ENCODE measurements around the gene TSPEAR.

Gene TSPEAR

DNA sequence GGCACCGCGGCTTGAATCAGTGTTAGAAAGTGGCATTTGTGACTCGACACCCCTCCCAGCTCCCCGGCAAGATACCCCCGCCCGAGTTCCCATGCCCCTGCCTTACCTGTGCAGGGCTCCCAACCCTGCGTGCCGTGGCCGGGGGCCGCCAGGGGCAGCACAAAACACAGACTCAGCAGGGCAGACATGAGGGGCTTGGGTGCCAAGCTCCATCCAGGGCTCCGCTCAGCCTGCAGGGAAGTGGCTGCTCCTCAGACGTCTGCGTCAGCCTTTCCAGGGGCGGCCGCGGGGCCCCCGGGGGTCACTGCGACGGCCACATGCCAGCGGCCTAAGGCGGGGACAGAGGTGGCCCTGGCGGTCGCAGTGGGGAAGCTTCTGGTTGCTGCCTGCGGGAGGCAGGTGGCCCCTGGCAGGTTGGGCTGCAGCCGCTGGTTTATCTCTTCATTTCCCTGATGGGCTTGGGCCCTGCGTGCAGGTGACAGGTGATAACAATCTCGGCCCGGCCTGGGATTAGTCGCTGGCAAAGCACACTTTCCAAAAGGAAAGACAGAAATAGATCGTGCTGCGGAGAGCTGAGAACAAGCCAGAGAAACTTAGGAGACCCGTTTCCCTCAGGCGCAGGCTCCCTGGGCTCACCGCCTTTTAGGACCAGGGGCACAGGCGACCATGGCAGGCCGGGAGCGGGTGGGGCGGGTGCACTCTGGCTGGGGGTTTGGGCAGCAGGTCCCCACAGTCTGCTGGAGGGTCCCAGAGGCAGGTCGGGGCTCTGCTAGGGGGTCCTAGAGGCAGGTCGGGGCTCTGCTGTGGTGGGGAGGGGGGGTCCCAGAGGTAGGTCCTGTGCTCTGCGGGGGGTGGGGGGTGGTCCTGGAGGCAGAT, at the start of gene TSPEAR:
Gene TSPEAR, minus strand, starts transcription at position 246 of the 876 bp plus-strand sequence. Its CDS starts 58 bp downstream, at position 188.
- H3K4me3 ChIP-seq (ENCODE audit: low read depth, low read length), result no peak within 1 kb of the TSS
- TF ChIP-seq, protein P1, sequence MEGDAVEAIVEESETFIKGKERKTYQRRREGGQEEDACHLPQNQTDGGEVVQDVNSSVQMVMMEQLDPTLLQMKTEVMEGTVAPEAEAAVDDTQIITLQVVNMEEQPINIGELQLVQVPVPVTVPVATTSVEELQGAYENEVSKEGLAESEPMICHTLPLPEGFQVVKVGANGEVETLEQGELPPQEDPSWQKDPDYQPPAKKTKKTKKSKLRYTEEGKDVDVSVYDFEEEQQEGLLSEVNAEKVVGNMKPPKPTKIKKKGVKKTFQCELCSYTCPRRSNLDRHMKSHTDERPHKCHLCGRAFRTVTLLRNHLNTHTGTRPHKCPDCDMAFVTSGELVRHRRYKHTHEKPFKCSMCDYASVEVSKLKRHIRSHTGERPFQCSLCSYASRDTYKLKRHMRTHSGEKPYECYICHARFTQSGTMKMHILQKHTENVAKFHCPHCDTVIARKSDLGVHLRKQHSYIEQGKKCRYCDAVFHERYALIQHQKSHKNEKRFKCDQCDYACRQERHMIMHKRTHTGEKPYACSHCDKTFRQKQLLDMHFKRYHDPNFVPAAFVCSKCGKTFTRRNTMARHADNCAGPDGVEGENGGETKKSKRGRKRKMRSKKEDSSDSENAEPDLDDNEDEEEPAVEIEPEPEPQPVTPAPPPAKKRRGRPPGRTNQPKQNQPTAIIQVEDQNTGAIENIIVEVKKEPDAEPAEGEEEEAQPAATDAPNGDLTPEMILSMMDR (IDR thresholded peaks at IDR 0.05; ENCODE audit: low read depth, low read length), result no peak

DNA sequence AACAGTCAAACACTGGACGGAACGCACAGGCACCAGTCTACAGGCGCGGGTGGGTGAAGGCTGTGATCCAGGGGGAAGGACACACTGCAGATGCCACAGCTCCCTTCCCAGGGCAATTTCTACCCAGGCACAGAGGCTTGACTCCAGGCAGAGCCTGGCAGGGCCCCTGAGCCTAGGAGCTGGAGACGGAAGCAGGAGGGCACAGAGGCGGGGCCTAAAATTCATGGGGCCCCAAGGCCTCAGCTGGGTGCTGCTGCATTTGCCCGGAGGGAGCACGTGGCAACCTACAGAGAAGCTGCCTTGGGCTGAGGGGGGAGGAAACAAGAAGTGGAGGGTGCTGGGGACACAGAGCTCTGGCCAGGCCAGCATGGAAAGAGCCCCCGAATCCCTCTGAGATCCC, 49.0 kb upstream of the TSPEAR start:
- TF ChIP-seq, protein P1 (IDR thresholded peaks at IDR 0.05; ENCODE audit: low read depth, low read length), result no peak
- no peak overlapping the region for H3K4me3 ChIP-seq (ENCODE audit: low read depth, low read length)

DNA sequence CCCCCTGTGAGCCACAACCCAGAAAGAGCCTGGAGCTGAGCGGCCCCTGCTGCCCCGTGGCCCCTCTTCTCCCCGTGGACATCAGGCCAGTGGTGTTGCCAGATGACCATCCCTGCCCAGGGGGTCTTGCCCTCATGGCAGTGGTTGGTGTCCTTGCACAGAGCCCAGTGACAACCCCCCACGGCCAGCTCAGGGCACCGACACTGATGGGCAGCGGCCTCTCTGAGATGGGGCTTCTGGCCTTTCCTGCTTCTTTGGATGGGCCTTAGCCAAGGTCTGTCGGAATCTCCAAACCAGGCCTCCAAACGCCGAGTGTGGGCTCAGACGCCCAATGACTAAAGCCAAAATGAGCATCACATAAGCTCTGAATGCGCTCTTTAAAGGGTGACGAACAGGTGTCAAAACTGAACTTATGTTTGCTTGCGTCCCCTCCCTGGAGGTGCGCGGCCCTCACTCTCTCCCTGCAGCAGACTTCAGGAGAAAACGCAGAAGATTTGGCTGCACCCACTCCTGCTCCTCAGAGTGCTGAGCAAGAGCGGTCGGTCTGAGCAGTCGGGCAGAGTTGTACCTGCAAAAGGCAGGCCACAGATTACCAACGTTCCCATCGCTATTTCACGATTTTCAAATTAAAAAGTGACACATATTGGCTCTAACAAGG, 48.4 kb upstream of the TSPEAR start:
- no peak overlapping the region for H3K4me3 ChIP-seq (ENCODE audit: low read depth, low read length)
- TF ChIP-seq, protein P1 (IDR thresholded peaks at IDR 0.05; ENCODE audit: low read depth, low read length), result no peak

DNA sequence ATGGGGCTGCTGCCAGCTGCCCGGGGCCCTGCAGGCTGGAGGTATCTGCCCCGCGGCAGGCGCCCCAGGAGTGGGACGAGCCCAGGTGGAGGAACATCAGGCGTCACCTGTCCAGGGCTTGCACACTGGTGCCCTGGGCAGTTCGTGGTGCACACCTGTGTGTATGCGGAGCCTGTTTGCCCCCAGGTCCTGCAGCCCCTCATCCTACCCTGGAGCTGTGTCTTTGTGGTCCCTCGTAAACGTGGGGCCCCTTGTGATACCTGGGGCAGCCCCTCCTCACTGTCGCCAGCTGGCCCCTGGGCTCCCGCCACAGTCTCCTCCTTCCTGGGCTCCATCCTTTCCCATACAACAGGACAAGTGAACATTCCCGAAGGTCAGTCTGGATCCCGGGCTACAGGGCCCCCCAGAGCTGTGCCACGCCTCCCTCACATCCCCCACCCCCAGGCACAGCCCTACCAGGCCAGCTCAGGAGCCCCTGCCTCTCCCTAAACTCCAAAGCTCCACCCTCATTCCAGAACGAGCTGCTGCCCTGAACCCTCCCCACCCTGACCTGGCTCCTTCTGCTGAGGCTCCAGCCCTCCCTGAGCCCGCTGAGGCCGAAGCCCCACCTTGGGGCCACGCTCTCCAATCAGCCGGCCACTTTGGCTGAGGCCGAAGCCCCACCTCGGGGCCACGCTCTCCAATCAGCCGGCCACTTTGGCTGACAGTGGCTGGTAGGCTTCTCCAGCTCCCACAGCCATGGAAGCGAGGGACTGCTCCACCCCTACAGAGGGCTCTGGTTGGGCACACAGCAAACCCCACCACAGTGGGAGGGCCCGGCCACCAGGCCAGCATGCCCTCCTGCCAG, 47.6 kb upstream of the TSPEAR start:
- TF ChIP-seq, protein P1 (IDR thresholded peaks at IDR 0.05; ENCODE audit: low read depth, low read length), result no peak
- H3K4me3 ChIP-seq (ENCODE audit: low read depth, low read length), result no peak overlapping the region

DNA sequence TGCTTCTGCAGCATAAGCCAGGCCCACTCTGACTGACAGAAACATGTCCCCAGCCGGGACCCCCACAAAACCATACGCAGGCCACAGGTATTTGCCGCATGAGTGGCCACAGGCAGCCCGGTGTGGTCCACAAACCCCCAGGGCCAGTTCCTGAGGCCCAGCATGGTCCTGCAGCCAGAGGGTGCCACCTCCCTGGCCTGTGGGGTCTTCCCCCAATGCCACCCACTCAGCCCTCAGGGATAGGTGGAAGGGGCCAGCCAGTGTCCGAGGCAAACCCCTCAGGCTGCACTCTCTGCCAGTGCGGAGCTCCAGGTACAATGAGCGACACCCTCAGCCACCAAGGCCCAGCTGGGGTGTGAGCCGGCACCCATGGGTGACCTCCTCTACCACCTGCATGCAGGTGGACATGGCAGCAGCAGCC, 46.8 kb upstream of the TSPEAR start:
- H3K4me3 ChIP-seq (ENCODE audit: low read depth, low read length), result no peak overlapping the region
- TF ChIP-seq, protein P1 (IDR thresholded peaks at IDR 0.05; ENCODE audit: low read depth, low read length), result no peak

DNA sequence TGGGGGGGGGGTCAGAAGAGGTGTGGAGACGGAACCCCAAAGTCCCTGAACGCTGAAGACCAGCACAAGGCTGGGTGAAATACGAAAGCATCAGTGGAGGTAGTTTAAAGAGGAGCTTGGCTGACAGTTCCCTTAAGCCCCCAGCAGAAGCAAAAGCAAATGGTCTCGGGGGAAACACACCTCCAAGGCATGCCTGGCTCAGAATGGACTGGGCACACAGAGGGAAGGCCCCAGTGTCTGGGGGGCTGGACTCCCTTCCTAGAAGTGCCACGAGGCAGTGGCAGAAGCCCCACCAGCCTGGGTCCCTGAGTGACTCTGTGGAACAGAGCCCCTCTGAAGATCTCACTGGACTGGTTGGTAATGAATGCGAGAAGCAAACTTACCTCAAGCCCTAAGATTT, 46.4 kb upstream of the TSPEAR start:
- TF ChIP-seq, protein P1 (IDR thresholded peaks at IDR 0.05; ENCODE audit: low read depth, low read length), result no peak
- no peak overlapping the region for H3K4me3 ChIP-seq (ENCODE audit: low read depth, low read length)

Measured in WI38 (cell line).